ENCODE data around the gene BCL2. TPM values are rescaled to one million over a fixed set of nuclear protein-coding genes. Genes with fewer than 3 reads are reported as not detected.
A peak's percentile ranks its signal among the peaks of the same experiment; 100 is the strongest.

BCL2 gene
- total and polyA plus RNA-seq, 9 of the 15 experiments (the other 6 are each of a cell fraction or from before 2014, with no cell fraction given), result 0.10 to 1.1 (median 0.65) TPM

GRCh38 chr18:63367053-63367953, 47.7 kb upstream of the BCL2 start, which contains the start of gene KDSR (continued):
- TF ChIP-seq TFAP4 (CRISPR knock-in tag; IDR thresholded peaks at IDR 0.05; ENCODE audit: borderline replicate concordance), result peak; percentile 75
- TF ChIP-seq RCOR1 (IDR thresholded peaks at IDR 0.05; ENCODE audit: borderline replicate concordance in 1 of 2, low read depth in 2 of 2, low read length in 2 of 2), result 0 out of 4 replicates have a peak, but pooled peaks of 1 of the 2 experiments have one; percentile 4
- TF ChIP-seq MITF (IDR thresholded peaks at IDR 0.05), result no peak
- TF ChIP-seq HDAC1 (IDR thresholded peaks at IDR 0.05), result peak in 1 of 2 experiments; percentile 44; a peak in 2 of 4 replicates
- no peak for TF ChIP-seq ZNF398 (CRISPR knock-in tag; IDR thresholded peaks at IDR 0.05)
- no peak for TF ChIP-seq MCM2 (IDR thresholded peaks at IDR 0.05; ENCODE audit: low read depth)
- TF ChIP-seq RBM39 (optimal IDR thresholded peaks at IDR 0.05; ENCODE audit: low read depth, low read length), result no peak
- TF ChIP-seq SMARCC2 (IDR thresholded peaks at IDR 0.05; ENCODE audit: low read depth), result no peak
- TF ChIP-seq CHD2 (IDR thresholded peaks at IDR 0.05; ENCODE audit: low read depth, low read length), result peak; percentile 66
- TF ChIP-seq L3MBTL2 (IDR thresholded peaks at IDR 0.05), result peak; percentile 92
- TF ChIP-seq ZBTB9 (CRISPR knock-in tag; IDR thresholded peaks at IDR 0.05), result 0 out of 2 replicates have a peak, but pooled peaks have one; percentile 53
- 0 out of 2 replicates have a peak, but pooled peaks have one; percentile 34 for TF ChIP-seq GATAD2B (IDR thresholded peaks at IDR 0.05; ENCODE audit: borderline replicate concordance)
- TF ChIP-seq AFF4 (CRISPR knock-in tag; IDR thresholded peaks at IDR 0.05), result peak; percentile 66; the same call in 1 of the 2 replicates
- no peak; the same call in 1 of the 2 replicates for TF ChIP-seq NR2C1 (IDR thresholded peaks at IDR 0.05)
- TF ChIP-seq NR2C1 (tag; IDR thresholded peaks at IDR 0.05), result peak; percentile 74; the same call in 1 of the 2 replicates
- TF ChIP-seq TSC22D4 (tag; IDR thresholded peaks at IDR 0.05), result no peak
- TF ChIP-seq HMG20B (CRISPR knock-in tag; IDR thresholded peaks at IDR 0.05), result no peak
- peak; percentile 41 for TF ChIP-seq SOX6 (IDR thresholded peaks at IDR 0.05)

All from K562 (cell line).